ENCODE data around the gene ASB18. TPM values are rescaled to one million over a fixed set of nuclear protein-coding genes. Genes with fewer than 3 reads are reported as not detected.

ASB18 gene
- total RNA-seq, 2 donors from 2014 or later = not detected

DNA sequence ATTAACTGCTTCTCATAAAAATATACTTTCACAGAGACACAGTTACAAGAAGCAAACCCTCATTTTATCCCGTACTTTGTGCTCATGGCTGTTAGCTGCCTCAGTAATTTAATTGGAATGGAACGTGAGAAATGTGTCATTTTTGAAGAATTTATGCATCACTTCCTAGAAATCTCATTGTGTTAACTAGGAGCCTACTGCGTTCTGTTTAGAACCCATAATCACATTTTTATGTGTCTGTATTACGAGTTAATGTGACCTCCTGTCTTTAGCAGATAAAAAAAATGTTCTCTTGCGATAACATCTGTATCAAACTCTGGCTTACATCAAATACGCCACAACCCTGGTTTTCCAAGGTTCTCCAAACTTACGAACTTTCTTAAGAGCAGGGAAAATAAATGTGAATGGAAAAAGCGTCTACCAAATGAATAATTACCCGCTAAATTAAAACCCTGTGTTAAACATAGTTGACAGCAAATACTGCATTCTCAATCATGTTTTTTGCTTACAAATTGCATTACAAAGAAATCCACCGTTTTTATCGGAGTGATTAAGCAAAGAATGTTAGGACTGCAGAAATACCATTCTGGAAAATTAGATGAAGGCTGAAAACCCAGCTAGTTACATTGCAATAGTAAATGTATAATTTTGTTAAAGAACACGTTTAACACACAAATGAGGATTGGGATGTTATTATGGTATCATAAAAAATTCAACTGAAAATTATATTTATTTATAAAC, 84.0 kb downstream of the ASB18 start:
- no peak overlapping the region for H3K4me3 Mint-ChIP-seq
- H3K36me3 Mint-ChIP-seq (ENCODE audit: insufficient read depth in 2 of 2) = peaks cover 0 to 3% of the 10 kb centered on the region in 2 donors
- DNase-seq = no peak
- ATAC-seq (replicated peaks in 1 of 2) = no peak
- no peak overlapping the region for H3K27ac Mint-ChIP-seq
- peaks cover 69% of the 10 kb centered on the region for H3K27me3 Mint-ChIP-seq (ENCODE audit: low read depth)
- H3K4me1 Mint-ChIP-seq (ENCODE audit: low read depth) = no peaks in the 10 kb centered on the region
- H3K9me3 Mint-ChIP-seq = no peaks in the 10 kb centered on the region

DNA sequence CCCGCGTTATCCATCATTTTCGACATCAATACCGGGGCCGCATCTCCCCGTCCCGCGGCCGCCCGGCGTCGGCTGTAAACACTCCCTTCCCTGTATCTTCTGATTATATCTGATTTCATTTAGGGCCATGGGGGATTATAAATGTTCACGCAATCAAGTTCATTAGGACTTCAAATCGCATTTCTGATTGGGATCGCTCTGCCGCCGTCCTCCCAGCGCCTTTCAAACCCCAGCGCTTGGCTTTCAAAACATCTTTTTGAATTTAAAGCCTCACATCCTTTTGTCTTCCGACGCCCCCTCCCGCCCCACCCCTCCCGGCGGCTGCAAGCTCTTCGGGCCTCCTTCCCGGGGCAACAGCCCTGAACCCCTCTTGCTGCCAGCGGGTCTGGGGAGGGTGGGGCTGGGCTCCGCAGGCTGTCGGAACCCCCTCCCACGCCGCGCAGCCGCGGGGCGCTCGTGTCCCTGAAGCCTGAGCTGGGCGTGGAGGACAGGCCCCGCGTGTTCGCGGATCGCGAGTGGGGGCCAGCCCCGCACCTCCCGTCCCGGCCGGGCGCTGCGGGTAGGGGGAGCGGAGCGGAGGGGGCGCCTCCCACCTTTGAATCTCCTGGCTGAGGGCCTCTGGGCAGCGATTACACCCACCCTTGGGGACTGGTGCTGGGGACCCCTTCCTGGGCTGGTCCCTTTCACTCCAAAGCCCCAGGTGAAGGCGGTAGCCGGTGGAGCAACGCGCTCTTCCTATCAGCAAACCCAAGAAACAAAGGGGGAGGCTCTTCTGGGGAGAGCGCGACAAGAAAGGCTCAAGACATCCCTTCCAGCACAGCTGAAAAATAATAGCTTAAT, 84.8 kb downstream of the ASB18 start:
- Mint-ChIP-seq H3K27ac (no peak overlapping the region), H3K36me3 (ENCODE audit: insufficient read depth in 2 of 2) (peaks cover 0 to 3% of the 10 kb centered on the region in 2 donors), H3K4me1 (ENCODE audit: low read depth) (no peaks in the 10 kb centered on the region), H3K4me3 (peak overlapping the region in 1 of 2 donors; percentile 27), H3K27me3 (ENCODE audit: low read depth) (peaks cover 71% of the 10 kb centered on the region), H3K9me3 (no peaks in the 10 kb centered on the region)
- DNase-seq = no peak
- ATAC-seq (replicated peaks in 1 of 2) = no peak

DNA sequence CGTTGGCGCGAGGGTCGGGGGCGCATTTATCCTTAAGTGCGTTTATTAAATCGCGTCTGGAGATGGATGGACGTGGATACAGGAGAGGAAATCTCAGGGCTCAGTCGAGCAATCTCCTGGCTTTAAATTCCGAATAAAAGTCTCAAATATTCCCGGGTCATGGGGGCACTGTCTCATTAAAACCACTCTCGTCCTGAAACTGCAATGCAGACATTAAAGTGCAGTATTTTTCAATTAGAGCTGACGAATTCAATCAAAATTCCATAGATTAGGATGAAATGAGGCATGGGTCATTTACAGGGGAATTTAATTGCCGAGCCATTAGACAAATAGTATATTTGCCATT, 85.3 kb downstream of the ASB18 start:
- H3K4me1 Mint-ChIP-seq (ENCODE audit: low read depth) = no peaks in the 10 kb centered on the region
- H3K36me3 Mint-ChIP-seq (ENCODE audit: insufficient read depth in 2 of 2) = peaks cover 0 to 3% of the 10 kb centered on the region in 2 donors
- no peak overlapping the region for H3K27ac Mint-ChIP-seq
- DNase-seq (no peak), ATAC-seq (replicated peaks in 1 of 2) (no peak)
- no peak overlapping the region for H3K4me3 Mint-ChIP-seq
- H3K27me3 Mint-ChIP-seq (ENCODE audit: low read depth) = peaks cover 72% of the 10 kb centered on the region
- no peaks in the 10 kb centered on the region for H3K9me3 Mint-ChIP-seq

DNA sequence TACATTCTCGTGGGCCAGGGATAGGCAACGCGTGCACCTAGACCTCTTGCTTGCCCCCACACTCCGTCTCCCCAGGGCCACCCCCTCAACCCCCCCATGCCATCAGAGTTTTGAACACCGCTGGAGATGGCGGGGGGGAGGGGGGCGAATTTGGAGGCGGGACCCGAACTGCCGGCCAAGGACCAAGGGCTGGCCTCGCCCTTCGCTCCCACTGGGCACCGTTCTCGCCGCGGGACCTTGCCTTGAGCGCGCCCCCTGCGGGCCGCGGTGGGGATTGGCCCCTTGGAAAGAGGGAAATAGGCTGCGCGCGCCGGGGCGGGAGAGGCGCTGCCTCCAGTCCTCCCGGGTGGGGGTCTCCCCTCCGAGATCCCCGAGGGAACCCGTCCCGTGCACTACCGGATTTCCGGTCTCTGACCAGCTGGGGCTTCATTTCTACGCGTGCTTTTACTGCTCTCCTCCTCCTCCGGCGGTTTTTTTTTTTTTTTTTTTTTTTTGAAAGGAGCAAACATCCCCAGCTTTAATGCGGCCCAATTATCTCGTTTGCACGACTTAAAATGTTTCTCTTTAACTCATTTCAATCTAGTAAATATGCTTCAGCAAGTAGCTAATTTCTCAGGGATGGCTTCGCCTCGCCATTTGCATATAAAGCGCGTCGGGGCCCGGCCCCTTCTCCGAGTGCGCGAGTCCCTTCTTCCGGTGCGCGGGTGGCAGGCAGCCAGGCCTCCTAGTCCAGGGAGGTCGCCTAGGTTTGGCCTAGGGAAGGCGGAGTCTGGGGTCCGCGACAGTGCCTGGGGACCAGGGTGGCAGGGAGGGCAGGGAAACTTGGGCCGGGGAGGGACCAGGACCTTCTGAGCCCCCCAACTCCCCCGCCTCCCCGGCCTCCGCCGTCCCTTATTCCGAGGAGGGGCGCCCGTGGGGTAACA, 86.0 kb downstream of the ASB18 start:
- Mint-ChIP-seq H3K36me3 (ENCODE audit: insufficient read depth in 2 of 2) (peaks cover 0 to 3% of the 10 kb centered on the region in 2 donors), H3K27me3 (ENCODE audit: low read depth) (peaks cover 68% of the 10 kb centered on the region), H3K4me3 (peak overlapping the region; percentile 70 to 86), H3K9me3 (no peaks in the 10 kb centered on the region), H3K4me1 (ENCODE audit: low read depth) (no peaks in the 10 kb centered on the region), H3K27ac (no peak overlapping the region)
- DNase-seq (peak; percentile 51 to 69), ATAC-seq (replicated peaks in 1 of 2) (peak; percentile 55 to 58)

DNA sequence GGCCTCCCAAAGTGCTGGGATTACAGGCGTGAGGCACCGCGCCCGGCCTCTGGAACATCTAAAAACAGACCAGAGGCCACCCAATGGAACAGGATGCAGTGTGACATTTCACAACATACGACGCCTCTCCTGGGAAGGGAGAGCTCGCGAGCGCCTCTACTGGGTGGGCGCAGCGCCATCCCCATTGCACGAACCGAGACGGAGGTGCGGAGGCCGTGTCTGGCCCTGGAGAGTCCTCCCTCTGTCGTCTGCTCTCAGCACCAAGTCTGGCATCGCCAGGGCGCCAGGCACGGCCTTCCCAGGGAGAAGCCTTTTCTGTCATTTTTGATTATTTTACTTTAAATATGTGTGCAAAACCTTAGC, 86.6 kb downstream of the ASB18 start:
- ATAC-seq (replicated peaks in 1 of 2) (peak; percentile 65 to 66), DNase-seq (peak; percentile 42 to 60)
- H3K27me3 Mint-ChIP-seq (ENCODE audit: low read depth) = peaks cover 62% of the 10 kb centered on the region
- H3K4me1 Mint-ChIP-seq (ENCODE audit: low read depth) = no peaks in the 10 kb centered on the region
- H3K27ac Mint-ChIP-seq = no peak overlapping the region
- H3K4me3 Mint-ChIP-seq = no peak overlapping the region
- no peaks in the 10 kb centered on the region for H3K9me3 Mint-ChIP-seq
- H3K36me3 Mint-ChIP-seq (ENCODE audit: insufficient read depth in 2 of 2) = peaks cover 0 to 3% of the 10 kb centered on the region in 2 donors

DNA sequence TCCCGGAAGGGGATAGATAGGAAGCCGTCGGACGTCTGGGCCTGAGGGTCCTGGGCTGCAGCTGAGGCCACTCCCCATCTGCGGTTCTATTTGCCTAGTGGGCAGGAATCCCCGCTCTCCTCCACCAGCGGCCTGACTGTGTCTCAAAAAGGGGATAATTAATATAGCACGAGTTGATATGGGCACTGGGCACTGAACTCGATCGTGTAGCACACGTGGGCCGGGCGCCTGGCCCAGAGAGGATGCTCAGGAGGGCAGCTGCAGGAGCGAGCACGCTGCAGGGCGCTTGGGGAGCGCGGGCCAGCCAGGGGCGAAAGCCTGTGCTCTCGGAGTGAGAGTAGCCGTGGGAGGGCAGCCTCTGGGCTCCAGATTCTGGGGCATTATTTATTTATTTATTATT, 87.3 kb downstream of the ASB18 start:
- no peak overlapping the region for H3K27ac Mint-ChIP-seq
- peaks cover 61% of the 10 kb centered on the region for H3K27me3 Mint-ChIP-seq (ENCODE audit: low read depth)
- ATAC-seq (replicated peaks in 1 of 2) = no peak
- no peak overlapping the region for H3K4me3 Mint-ChIP-seq
- no peak for DNase-seq
- H3K9me3 Mint-ChIP-seq = no peaks in the 10 kb centered on the region
- H3K4me1 Mint-ChIP-seq (ENCODE audit: low read depth) = no peaks in the 10 kb centered on the region
- peaks cover 0 to 3% of the 10 kb centered on the region in 2 donors for H3K36me3 Mint-ChIP-seq (ENCODE audit: insufficient read depth in 2 of 2)

DNA sequence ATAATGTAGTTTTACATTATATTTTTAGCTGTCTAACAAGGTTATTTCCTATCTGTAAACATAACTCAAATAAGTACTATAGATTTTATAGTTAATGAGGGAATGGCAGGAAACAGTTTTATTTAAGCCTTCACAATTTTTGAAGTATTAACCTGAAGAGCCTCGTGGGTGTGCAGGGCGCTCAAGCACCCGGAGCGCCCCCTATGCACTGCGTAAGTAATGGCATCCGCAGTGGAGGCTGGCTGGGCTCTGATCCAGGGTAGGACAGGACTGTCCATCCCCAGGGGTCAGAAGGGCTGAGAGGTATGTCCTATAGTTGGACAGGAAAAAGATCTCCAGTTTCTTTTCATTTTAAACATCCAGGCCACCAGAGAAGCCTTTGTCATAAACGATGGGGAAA, 87.8 kb downstream of the ASB18 start:
- ATAC-seq (replicated peaks in 1 of 2) (peak in 1 of 2 donors; percentile 48), DNase-seq (no peak)
- H3K4me1 Mint-ChIP-seq (ENCODE audit: low read depth) = no peaks in the 10 kb centered on the region
- peaks cover 67% of the 10 kb centered on the region for H3K27me3 Mint-ChIP-seq (ENCODE audit: low read depth)
- H3K4me3 Mint-ChIP-seq = no peak overlapping the region
- H3K36me3 Mint-ChIP-seq (ENCODE audit: insufficient read depth in 2 of 2) = peaks cover 0 to 3% of the 10 kb centered on the region in 2 donors
- H3K9me3 Mint-ChIP-seq = no peaks in the 10 kb centered on the region
- no peak overlapping the region for H3K27ac Mint-ChIP-seq

DNA sequence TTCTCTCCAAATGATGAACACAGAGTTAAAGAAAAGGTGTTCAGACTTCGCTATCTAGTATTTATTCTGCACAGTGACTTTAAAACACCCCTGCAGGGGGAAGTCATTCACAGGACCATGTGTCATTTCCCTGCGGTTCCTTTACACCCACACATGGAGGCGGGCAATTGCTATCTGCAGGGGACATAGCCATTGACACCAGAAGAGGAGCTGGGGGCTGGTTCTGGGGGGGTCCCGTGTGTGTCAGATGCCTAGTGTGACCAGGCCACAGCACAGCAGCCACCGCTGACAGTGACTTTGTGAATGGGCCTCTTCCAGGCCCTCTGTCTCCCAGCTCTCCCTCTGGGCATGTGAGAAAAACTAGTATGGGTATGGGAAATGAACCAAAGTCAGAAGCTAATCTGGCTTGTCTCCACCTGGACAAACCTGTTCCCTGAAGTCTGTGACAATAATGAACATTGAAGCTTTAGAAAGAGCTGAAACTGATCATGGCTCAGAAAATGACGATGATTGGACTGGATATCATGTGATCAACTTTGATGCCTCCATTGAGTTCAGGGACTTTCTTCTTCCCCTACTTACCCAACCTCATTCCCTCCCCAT, 88.6 kb downstream of the ASB18 start:
- Mint-ChIP-seq H3K36me3 (ENCODE audit: insufficient read depth in 2 of 2) (peaks cover 0 to 3% of the 10 kb centered on the region in 2 donors), H3K4me1 (ENCODE audit: low read depth) (no peaks in the 10 kb centered on the region), H3K4me3 (no peak overlapping the region), H3K27me3 (ENCODE audit: low read depth) (peaks cover 65% of the 10 kb centered on the region), H3K9me3 (no peaks in the 10 kb centered on the region), H3K27ac (no peak overlapping the region)
- ATAC-seq (replicated peaks in 1 of 2) (peak; percentile 31 to 36), DNase-seq (no peak)

DNA sequence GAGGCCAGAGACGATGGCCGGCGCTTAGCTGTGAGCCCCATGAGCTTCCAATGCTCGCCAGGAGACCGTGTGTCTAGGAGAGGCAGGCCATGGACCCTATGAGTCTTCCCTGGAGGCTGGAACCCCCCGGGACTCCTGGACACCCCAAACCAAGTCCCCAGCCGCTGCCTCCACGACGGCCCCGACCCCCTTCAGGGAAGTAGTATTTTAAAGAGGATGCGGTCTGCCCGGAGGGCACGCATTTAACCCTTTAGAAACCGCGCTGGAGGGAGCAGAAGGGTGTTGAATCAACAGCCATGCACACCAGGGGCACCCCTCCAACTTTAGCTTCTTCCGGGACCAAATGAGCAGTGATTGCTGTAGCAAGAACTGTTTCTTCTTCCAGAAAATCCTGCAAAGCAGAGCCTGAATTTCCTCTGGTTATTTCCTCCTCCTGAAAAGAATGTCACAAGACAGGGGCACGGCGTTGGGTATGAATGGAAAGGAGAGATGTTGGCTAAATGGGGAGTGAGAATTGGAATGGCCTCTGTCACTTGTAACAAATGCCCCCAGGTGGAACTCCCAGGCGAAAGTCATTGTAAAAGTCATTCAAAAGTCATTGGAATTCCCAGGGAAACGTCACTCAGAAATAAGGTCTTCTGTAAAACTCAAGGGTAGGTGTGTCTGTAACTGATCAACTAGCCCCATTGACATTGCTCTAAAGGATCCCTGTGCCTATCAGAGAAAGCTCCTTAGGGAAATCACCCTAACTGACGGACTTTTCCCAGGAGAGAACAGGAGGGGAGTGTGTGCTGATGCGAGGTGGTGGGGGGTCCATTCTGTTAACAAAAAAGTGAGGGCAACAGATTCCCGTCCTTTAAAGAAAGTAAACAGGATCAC, 90.2 kb downstream of the ASB18 start:
- H3K27me3 Mint-ChIP-seq (ENCODE audit: low read depth) = peaks cover 72% of the 10 kb centered on the region
- H3K4me1 Mint-ChIP-seq (ENCODE audit: low read depth) = no peaks in the 10 kb centered on the region
- no peak overlapping the region for H3K4me3 Mint-ChIP-seq
- no peak overlapping the region for H3K27ac Mint-ChIP-seq
- H3K9me3 Mint-ChIP-seq = no peaks in the 10 kb centered on the region
- DNase-seq (no peak), ATAC-seq (replicated peaks in 1 of 2) (no peak)
- H3K36me3 Mint-ChIP-seq (ENCODE audit: insufficient read depth in 2 of 2) = peaks cover 0 to 3% of the 10 kb centered on the region in 2 donors

DNA sequence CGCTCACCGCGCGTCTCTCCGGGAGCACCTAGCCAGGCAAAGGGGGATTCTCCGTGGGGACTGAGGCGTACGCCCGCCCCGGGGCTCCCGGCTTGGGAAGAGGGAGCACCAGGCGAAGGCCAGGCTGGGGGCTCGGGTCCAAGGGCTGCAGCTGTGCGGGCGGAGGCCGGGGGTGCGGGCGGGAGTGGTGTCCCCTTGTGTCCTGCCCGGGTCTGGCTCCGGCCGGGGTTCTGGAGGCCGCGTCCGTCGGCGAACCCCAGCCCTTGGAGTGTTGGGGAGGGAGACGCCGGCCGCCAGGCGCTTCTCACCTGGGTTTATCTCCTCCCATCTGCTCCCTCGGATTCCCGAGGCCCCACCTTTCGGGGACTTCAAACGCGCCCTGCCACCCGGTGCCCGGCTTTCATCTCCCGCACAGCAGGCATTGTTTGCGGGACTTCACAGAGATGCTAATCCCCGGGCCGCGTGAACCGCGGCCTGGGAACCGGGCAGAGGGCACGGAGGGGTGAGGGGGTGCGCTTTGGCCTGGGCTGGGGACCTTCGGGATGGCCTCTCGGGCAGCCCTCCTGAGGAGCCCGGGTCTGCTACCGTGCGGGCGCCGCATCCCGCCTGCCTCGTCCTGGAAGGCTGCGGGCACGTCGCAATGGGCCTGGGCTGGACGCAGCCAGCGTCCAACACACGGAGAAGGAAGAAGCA, 91.0 kb downstream of the ASB18 start:
- Mint-ChIP-seq H3K36me3 (ENCODE audit: insufficient read depth in 2 of 2) (no peaks in the 10 kb centered on the region), H3K27me3 (ENCODE audit: low read depth) (peaks cover 69% of the 10 kb centered on the region), H3K27ac (no peak overlapping the region), H3K4me3 (no peak overlapping the region), H3K4me1 (ENCODE audit: low read depth) (no peaks in the 10 kb centered on the region), H3K9me3 (no peaks in the 10 kb centered on the region)
- no peak for ATAC-seq (replicated peaks in 1 of 2)
- no peak for DNase-seq

DNA sequence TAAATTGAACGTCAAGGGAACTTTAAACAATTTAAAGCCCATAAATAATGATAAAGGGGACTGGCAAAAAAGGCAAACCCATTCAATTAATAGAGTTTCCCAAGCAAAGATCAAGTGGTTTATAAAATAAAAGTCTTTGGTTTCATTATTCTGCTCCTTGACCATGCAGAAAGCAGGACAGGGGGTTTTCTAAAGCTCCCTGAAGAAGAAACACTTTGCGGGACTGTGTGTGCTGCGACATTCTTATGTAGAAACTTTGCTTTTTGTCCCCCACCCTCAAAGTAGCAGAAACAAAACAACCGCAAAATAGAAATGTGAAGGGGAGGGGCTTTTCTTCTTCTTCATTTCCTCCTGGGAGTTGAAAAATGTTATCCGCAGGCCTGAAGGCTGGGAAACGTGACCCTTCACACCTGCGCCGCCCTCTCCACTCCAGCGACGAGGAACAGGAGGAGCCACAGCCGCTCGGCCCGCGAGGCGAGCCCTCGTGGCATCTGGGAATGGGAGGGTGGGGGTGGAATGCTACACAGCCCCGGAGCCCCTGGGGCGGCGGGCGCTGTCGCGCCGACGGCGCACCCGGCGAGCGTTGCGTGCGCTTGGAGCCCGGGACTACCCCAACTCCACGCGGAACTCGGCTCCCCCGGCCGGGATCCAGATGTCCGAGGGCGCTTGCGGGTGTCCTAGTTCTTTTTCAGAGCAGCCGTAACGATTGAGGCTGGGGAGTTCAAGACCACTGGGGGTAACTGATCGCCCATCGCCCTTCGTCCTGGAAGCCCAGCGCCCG, 91.8 kb downstream of the ASB18 start:
- no peaks in the 10 kb centered on the region for H3K36me3 Mint-ChIP-seq (ENCODE audit: insufficient read depth in 2 of 2)
- no peaks in the 10 kb centered on the region for H3K9me3 Mint-ChIP-seq
- ATAC-seq (replicated peaks in 1 of 2) (no peak), DNase-seq (no peak)
- peak overlapping the region; percentile 34 for H3K27ac Mint-ChIP-seq
- H3K4me3 Mint-ChIP-seq = no peak overlapping the region
- H3K27me3 Mint-ChIP-seq (ENCODE audit: low read depth) = peaks cover 67% of the 10 kb centered on the region
- no peaks in the 10 kb centered on the region for H3K4me1 Mint-ChIP-seq (ENCODE audit: low read depth)
